Neural cell (in vitro differentiated cells): ENCODE measurements around the gene NT5DC3. TPM values are rescaled to one million over a fixed set of nuclear protein-coding genes. Genes with fewer than 3 reads are reported as not detected.
"Not testable (repeated sequence)": the region's sequence is repeated elsewhere in the genome, so short reads cannot be mapped to it uniquely, and the experiment has no call there.

Experiments used
- H2AFZ ChIP-seq: fragments of 200-600, 300-800 bp; sonication (generic), shearing (Covaris generic); 2 replicates; pipeline ENCODE4 v1.6.0; 2014; ENCODE audit warnings: low read depth, mild to moderate bottlenecking, antibody characterized with exemption, low read length, moderate library complexity
- H3F3A ChIP-seq: fragments of 200-600 bp; shearing (Covaris generic); 2 replicates; pipeline ENCODE4 v1.6.1; 2016; ENCODE audit warnings: mild to moderate bottlenecking, moderate library complexity, mixed read lengths, antibody characterized with exemption, low read length; ENCODE audit not compliant: insufficient read depth, poor library complexity, severe bottlenecking
- H3K27ac ChIP-seq: fragments of 200-600, 300-800 bp; sonication (generic), shearing (Covaris generic); 2 replicates; pipeline ENCODE4 v1.5.1; 2014; ENCODE audit warnings: mild to moderate bottlenecking, low read length, moderate library complexity
- H3K27me3 ChIP-seq: fragments of 300-800, 200-600 bp; sonication (generic), shearing (Covaris generic); 2 replicates; pipeline ENCODE4 v1.6.0; 2014; ENCODE audit warnings: mild to moderate bottlenecking, low read depth, low read length, moderate library complexity; ENCODE audit not compliant: insufficient read depth
- H3K36me3 ChIP-seq: fragments of 300-800, 200-600 bp; sonication (generic), shearing (Covaris generic); 2 replicates; pipeline ENCODE4 v1.5.1; 2014; ENCODE audit warnings: mild to moderate bottlenecking, antibody characterized with exemption, low read length, moderate library complexity; ENCODE audit not compliant: insufficient read depth
- H3K4me2 ChIP-seq: fragments of 300-800, 200-600 bp; sonication (generic), shearing (Covaris generic); 2 replicates; pipeline ENCODE4 v1.6.0; 2014; ENCODE audit warnings: mild to moderate bottlenecking, low read length
- H3K4me3 ChIP-seq: fragments of 300-800, 200-600 bp; sonication (generic), shearing (Covaris generic); 2 replicates; pipeline ENCODE4 v1.5.1; 2014; ENCODE audit warnings: mild to moderate bottlenecking, low read length, moderate library complexity
- H3K79me2 ChIP-seq: fragments of 200-600 bp; shearing (Covaris generic); replicated peaks from 2 replicates; pipeline ENCODE4 v1.6.0; 2014; ENCODE audit warnings: mild to moderate bottlenecking, low read length, moderate library complexity; ENCODE audit not compliant: insufficient read depth
- H3K9ac ChIP-seq: fragments of 300-800, 200-600 bp; sonication (generic), shearing (Covaris generic); 2 replicates; pipeline ENCODE4 v1.6.1; 2016; ENCODE audit warnings: mild to moderate bottlenecking, low read length, mixed read lengths
- H3K9me2 ChIP-seq: fragments of 200-600 bp; shearing (Covaris generic); 2 replicates; pipeline ENCODE4 v1.6.1; 2016; ENCODE audit warnings: mild to moderate bottlenecking, low read length, mixed read lengths; ENCODE audit not compliant: insufficient read depth
- H3K9me3 ChIP-seq: fragments of 200-600, 300-800 bp; sonication (generic), shearing (Covaris generic); 2 replicates; pipeline ENCODE4 v1.6.1; 2016; ENCODE audit warnings: mild to moderate bottlenecking, mixed run types, low read length, moderate library complexity, mixed read lengths
- H4K20me1 ChIP-seq: fragments of 200-600 bp; shearing (Covaris generic); 2 replicates; pipeline ENCODE4 v1.6.1; 2016; ENCODE audit warnings: mild to moderate bottlenecking, mixed run types; ENCODE audit not compliant: insufficient read depth
- CTCF ChIP-seq: fragments of 450-650 bp; IDR thresholded peaks from 2 replicates; pipeline ENCODE4 v1.5.1; 2014; ENCODE audit warnings: antibody characterized with exemption, mild to moderate bottlenecking, moderate library complexity; ENCODE audit not compliant: poor library complexity, severe bottlenecking
- EP300 ChIP-seq: fragments of 450-650 bp; conservative IDR thresholded peaks from 2 replicates; pipeline ENCODE4 v1.6.1; 2014; ENCODE audit warnings: antibody characterized with exemption, mild to moderate bottlenecking, moderate library complexity; ENCODE audit not compliant: poor library complexity, severe bottlenecking
- EZH2 ChIP-seq: fragments of 200-600, 300-800 bp; shearing (Covaris generic), sonication (generic); IDR thresholded peaks from 2 replicates; pipeline ENCODE4 v1.6.1; 2014; ENCODE audit warnings: antibody characterized with exemption, low read length, borderline replicate concordance, mild to moderate bottlenecking; ENCODE audit not compliant: insufficient read depth, poor library complexity, severe bottlenecking
- MXI1 ChIP-seq: fragments of 450-650 bp; conservative IDR thresholded peaks from 2 replicates; pipeline ENCODE4 v1.6.1; 2014; ENCODE audit warnings: antibody characterized with exemption, mild to moderate bottlenecking; ENCODE audit not compliant: poor library complexity, severe bottlenecking
- POLR2AphosphoS5 ChIP-seq: IDR thresholded peaks from 2 replicates; pipeline ENCODE4 v1.6.1; 2012
- RAD21 ChIP-seq: fragments of 450-650 bp; conservative IDR thresholded peaks from 2 replicates; pipeline ENCODE4 v1.6.1; 2014; ENCODE audit warnings: antibody characterized with exemption, mild to moderate bottlenecking, moderate library complexity
- REST ChIP-seq: IDR thresholded peaks from 2 replicates; pipeline ENCODE4 v1.6.1; 2012; ENCODE audit warnings: borderline replicate concordance
- SMC3 ChIP-seq: fragments of 450-650 bp; conservative IDR thresholded peaks from 2 replicates; pipeline ENCODE4 v1.6.1; 2014; ENCODE audit warnings: antibody characterized with exemption, mild to moderate bottlenecking, moderate library complexity; ENCODE audit not compliant: poor library complexity
- TAF1 ChIP-seq: IDR thresholded peaks from 2 replicates; pipeline ENCODE4 v1.6.1; 2012; ENCODE audit warnings: low read depth
- polyA plus RNA-seq: library from polyadenylated mRNA; depleted of rRNA; stranded (reverse); fragments of >200 nt; gene quantifications from 2 replicates; pipeline ENCODE4 v1.2.3, GENCODE V29; 2014

NT5DC3 gene
- polyA plus RNA-seq, 1 donor from 2014 or later = 4.0 TPM

DNA sequence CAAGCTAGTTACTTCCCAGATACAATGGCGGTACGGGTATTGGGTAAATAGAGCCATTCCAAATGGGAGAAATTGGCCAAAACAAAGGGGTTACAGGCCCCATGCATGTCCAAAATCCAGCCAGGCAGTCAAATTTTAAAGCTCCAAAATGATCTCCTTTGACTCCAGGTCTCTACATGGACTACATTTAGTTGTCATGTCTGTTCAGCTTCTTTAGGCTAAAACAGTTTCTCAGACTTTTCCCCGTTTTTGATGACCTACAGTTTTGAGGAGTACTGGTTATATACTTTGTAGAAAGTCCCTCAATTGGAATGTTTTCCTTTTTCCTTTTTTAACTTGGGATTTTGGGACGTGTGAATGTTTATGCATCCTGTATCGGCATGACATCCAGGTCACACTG, 4.7 kb downstream of the NT5DC3 start:
- Histone ChIP-seq H3K4me2 (no peak overlapping the region), H3K9me2 (no peaks in the 10 kb centered on the region), H3K27me3 (peaks cover 14% of the 10 kb centered on the region), H3K27ac (no peak overlapping the region), H3K36me3 (no peaks in the 10 kb centered on the region), H3K4me3 (no peak overlapping the region), H3F3A (no peaks in the 10 kb centered on the region), H3K9ac (no peak overlapping the region), H2AFZ (no peak overlapping the region), H3K79me2 (no peaks in the 10 kb centered on the region), H4K20me1 (no peaks in the 10 kb centered on the region), H3K9me3 (no peaks in the 10 kb centered on the region)
- TF ChIP-seq SMC3 (no peak), MXI1 (no peak), EZH2 (no peak), EP300 (no peak), CTCF (no peak), RAD21 (no peak), POLR2AphosphoS5 (no peak), TAF1 (no peak), REST (no peak)

DNA sequence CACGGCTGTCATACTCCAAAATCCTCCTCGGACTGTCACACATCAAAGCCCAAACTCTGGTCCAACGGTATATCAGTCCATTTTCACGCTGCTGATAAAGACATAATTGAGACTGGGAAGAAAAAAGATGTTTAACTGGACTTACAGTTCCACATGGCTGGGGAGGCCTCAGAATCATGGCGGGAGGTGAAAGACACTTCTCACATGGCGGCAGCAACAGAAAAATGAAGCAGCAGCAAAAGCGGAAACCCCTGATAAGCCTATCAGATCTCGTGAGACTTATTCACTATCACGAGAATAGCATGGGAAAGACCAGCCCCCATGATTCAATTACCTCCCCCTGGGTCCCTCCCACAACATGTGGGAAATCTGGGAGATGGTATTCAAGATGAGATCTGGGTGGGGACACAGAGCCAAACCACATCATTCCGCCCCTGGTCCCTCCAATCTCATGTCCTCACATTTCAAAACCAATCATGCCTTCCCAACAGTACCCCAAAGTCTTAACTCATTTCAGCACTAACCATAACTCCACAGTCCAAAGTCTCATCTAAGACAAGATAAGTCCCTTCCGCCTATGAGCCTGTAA, 5.2 kb downstream of the NT5DC3 start:
- not testable (repeated sequence) for H3K79me2 ChIP-seq, H3K9ac ChIP-seq, H3K27ac ChIP-seq, H2AFZ ChIP-seq, H3K4me3 ChIP-seq, H4K20me1 ChIP-seq, H3K36me3 ChIP-seq, H3F3A ChIP-seq, H3K9me2 ChIP-seq, H3K4me2 ChIP-seq, H3K9me3 ChIP-seq
- peaks cover 14% of the 10 kb centered on the region for H3K27me3 ChIP-seq

GRCh38 chr12:103834942-103835341, 6.1 kb downstream of the NT5DC3 start:
- Histone ChIP-seq H3K36me3 (no peaks in the 10 kb centered on the region), H3K4me2 (no peak overlapping the region), H3F3A (no peaks in the 10 kb centered on the region), H2AFZ (no peak overlapping the region), H3K79me2 (no peaks in the 10 kb centered on the region), H4K20me1 (no peaks in the 10 kb centered on the region), H3K9me3 (no peaks in the 10 kb centered on the region), H3K9me2 (no peaks in the 10 kb centered on the region), H3K27ac (no peak overlapping the region), H3K27me3 (peaks cover 5% of the 10 kb centered on the region), H3K4me3 (no peak overlapping the region), H3K9ac (no peak overlapping the region)
- TF ChIP-seq SMC3 = no peak
- TF ChIP-seq RAD21 = no peak
- no peak for TF ChIP-seq TAF1
- no peak for TF ChIP-seq MXI1
- TF ChIP-seq REST = no peak
- TF ChIP-seq EZH2 = no peak
- no peak for TF ChIP-seq EP300
- TF ChIP-seq POLR2AphosphoS5 = no peak
- no peak for TF ChIP-seq CTCF
